HEK293 (cell line): ENCODE data around the gene ST6GAL1.

ENCODE experiments used
- CTCF ChIA-PET: fragments of 350-600 bp; formaldehyde crosslinking; extraction: SDS; loops from one replicate; lab custom pipeline; 2021; ENCODE audit warnings: antibody characterized with exemption; lab: Yijun Ruan, JAX
- POLR2A ChIA-PET: fragments of 300-600 bp; formaldehyde crosslinking; extraction: SDS; loops from one replicate; lab custom pipeline; 2020; ENCODE audit warnings: antibody characterized with exemption, inconsistent platforms; lab: Yijun Ruan, JAX
- H3K27ac ChIP-seq: fragments of 200-500 bp; sonication (Bioruptor generic); 2 replicates; pipeline ENCODE4 v1.5.1; 2014; ENCODE audit warnings: low read depth, low read length, control low read depth, inconsistent platforms; ENCODE audit errors: extremely low read depth
- H3K36me3 ChIP-seq, 2 experiments: fragments of 200-500 bp in 1 of 2; sonication (Bioruptor generic) in 1 of 2; 1 replicate in 1 of 2; 2 replicates in 1 of 2; pipeline ENCODE4 v1.5.1; 2014 to 2017; ENCODE audit warnings: inconsistent platforms in 2 of 2, low read length in 2 of 2; ENCODE audit not compliant: control insufficient read depth in 2 of 2, insufficient read depth in 1 of 2
- H3K4me1 ChIP-seq: fragments of 200-500 bp; sonication (Bioruptor generic); 2 replicates; pipeline ENCODE4 v1.5.1; 2014; ENCODE audit warnings: mild to moderate bottlenecking, low read length, inconsistent platforms; ENCODE audit not compliant: control insufficient read depth, insufficient read depth
- H3K4me3 ChIP-seq: 2 replicates; pipeline ENCODE4 v1.5.1; 2011; ENCODE audit warnings: low read depth, mild to moderate bottlenecking, control low read depth, low read length, moderate library complexity
- H3K9me3 ChIP-seq: fragments of 200-500 bp; sonication (Bioruptor generic); 2 replicates; pipeline ENCODE4 v1.5.1; 2014; ENCODE audit warnings: low read depth, low read length, inconsistent platforms; ENCODE audit not compliant: control insufficient read depth, insufficient read depth
- HOXA7 ChIP-seq: sonication (generic); formaldehyde crosslinking; IDR thresholded peaks from 2 replicates; pipeline ENCODE4 v1.8.1; 2022; ENCODE audit warnings: missing genetic modification reagents, borderline replicate concordance
- KLF1 ChIP-seq: fragments of 450-650 bp; formaldehyde crosslinking; IDR thresholded peaks from 2 replicates; pipeline ENCODE4 v1.5.1; 2016; ENCODE audit warnings: missing biosample characterization, missing genetic modification characterization
- KLF10 ChIP-seq: fragments of 450-650 bp; IDR thresholded peaks from 2 replicates; pipeline ENCODE4 v1.5.1; 2018; ENCODE audit warnings: missing biosample characterization, mild to moderate bottlenecking, missing genetic modification characterization
- KLF8 ChIP-seq: fragments of 450-650 bp; formaldehyde crosslinking; IDR thresholded peaks from 2 replicates; pipeline ENCODE4 v1.5.1; 2016; ENCODE audit warnings: missing biosample characterization, missing genetic modification characterization
- YY1 ChIP-seq: fragments of 450-650 bp; formaldehyde crosslinking; IDR thresholded peaks from 2 replicates; pipeline ENCODE4 v1.5.1; 2018; ENCODE audit warnings: missing biosample characterization, missing genetic modification characterization
- ZBTB48 ChIP-seq: fragments of 450-650 bp; formaldehyde crosslinking; IDR thresholded peaks from 2 replicates; pipeline ENCODE4 v1.5.1; 2016; ENCODE audit warnings: missing biosample characterization, missing genetic modification characterization
- ZNF10 ChIP-seq: fragments of 450-650 bp; formaldehyde crosslinking; IDR thresholded peaks from 2 replicates; pipeline ENCODE4 v1.5.1; 2017; ENCODE audit warnings: missing biosample characterization, missing genetic modification characterization
- ZNF114 ChIP-seq: fragments of 450-650 bp; formaldehyde crosslinking; IDR thresholded peaks from 2 replicates; pipeline ENCODE4 v1.5.0; 2017; ENCODE audit warnings: missing biosample characterization, missing genetic modification characterization
- ZNF174 ChIP-seq: fragments of 450-650 bp; formaldehyde crosslinking; IDR thresholded peaks from 2 replicates; pipeline ENCODE4 v1.5.0; 2017; ENCODE audit warnings: missing biosample characterization, mild to moderate bottlenecking, missing genetic modification characterization
- ZNF416 ChIP-seq: fragments of 450-650 bp; formaldehyde crosslinking; IDR thresholded peaks from 2 replicates; pipeline ENCODE4 v1.5.1; 2016; ENCODE audit warnings: missing biosample characterization, missing genetic modification characterization
- ZNF558 ChIP-seq: fragments of 450-650 bp; formaldehyde crosslinking; IDR thresholded peaks from 2 replicates; pipeline ENCODE4 v1.5.1; 2016; ENCODE audit warnings: missing biosample characterization, missing genetic modification characterization
- ZNF596 ChIP-seq: fragments of 450-650 bp; IDR thresholded peaks from 2 replicates; pipeline ENCODE4 v1.5.0; 2018; ENCODE audit warnings: missing biosample characterization, mild to moderate bottlenecking, missing genetic modification characterization, moderate library complexity
- ZNF626 ChIP-seq: fragments of 450-650 bp; sonication (Bioruptor Pico); formaldehyde crosslinking; IDR thresholded peaks from 2 replicates; pipeline ENCODE4 v1.5.1; 2018; ENCODE audit warnings: missing biosample characterization, missing genetic modification characterization, inconsistent platforms
- ZNF768 ChIP-seq: fragments of 450-650 bp; formaldehyde crosslinking; IDR thresholded peaks from 2 replicates; pipeline ENCODE4 v1.5.1; 2018; ENCODE audit warnings: missing biosample characterization, mild to moderate bottlenecking, missing genetic modification characterization
- ZNF776 ChIP-seq: fragments of 450-650 bp; formaldehyde crosslinking; IDR thresholded peaks from 2 replicates; pipeline ENCODE4 v1.5.0; 2017; ENCODE audit warnings: missing biosample characterization, missing genetic modification characterization, borderline replicate concordance
- ZSCAN30 ChIP-seq: fragments of 450-650 bp; IDR thresholded peaks from 2 replicates; pipeline ENCODE4 v1.5.1; 2018; ENCODE audit warnings: missing biosample characterization, mild to moderate bottlenecking, missing genetic modification characterization, moderate library complexity
- TF ChIP-seq, protein P1 (sequence below): fragments of 450-650 bp; formaldehyde crosslinking; IDR thresholded peaks from 2 replicates; pipeline ENCODE4 v1.5.1; 2016; ENCODE audit warnings: missing biosample characterization, missing genetic modification characterization, borderline replicate concordance
- TF ChIP-seq, protein P2 (sequence below): IDR thresholded peaks from 2 replicates; pipeline ENCODE4 v1.6.1; 2011; ENCODE audit warnings: mild to moderate bottlenecking, low read depth, low read length, borderline replicate concordance
- TF ChIP-seq, protein P3 (sequence below): fragments of 450-650 bp; formaldehyde crosslinking; IDR thresholded peaks from 2 replicates; pipeline ENCODE4 v1.5.1; 2016; ENCODE audit warnings: missing biosample characterization, missing genetic modification characterization
- TF ChIP-seq, protein P4 (sequence below): fragments of 450-650 bp; formaldehyde crosslinking; IDR thresholded peaks from 2 replicates; pipeline ENCODE4 v1.5.1; 2016; ENCODE audit warnings: missing biosample characterization, missing genetic modification characterization
- TF ChIP-seq, protein P5 (sequence below): fragments of 450-650 bp; formaldehyde crosslinking; conservative IDR thresholded peaks from 2 replicates; pipeline ENCODE4 v1.5.1; 2016; ENCODE audit warnings: low read depth, missing biosample characterization, missing genetic modification characterization
- TF ChIP-seq, protein P6 (sequence below): fragments of 450-650 bp; formaldehyde crosslinking; IDR thresholded peaks from 2 replicates; pipeline ENCODE4 v1.5.1; 2016; ENCODE audit warnings: missing biosample characterization, missing genetic modification characterization

The ST6GAL1 gene

DNA sequence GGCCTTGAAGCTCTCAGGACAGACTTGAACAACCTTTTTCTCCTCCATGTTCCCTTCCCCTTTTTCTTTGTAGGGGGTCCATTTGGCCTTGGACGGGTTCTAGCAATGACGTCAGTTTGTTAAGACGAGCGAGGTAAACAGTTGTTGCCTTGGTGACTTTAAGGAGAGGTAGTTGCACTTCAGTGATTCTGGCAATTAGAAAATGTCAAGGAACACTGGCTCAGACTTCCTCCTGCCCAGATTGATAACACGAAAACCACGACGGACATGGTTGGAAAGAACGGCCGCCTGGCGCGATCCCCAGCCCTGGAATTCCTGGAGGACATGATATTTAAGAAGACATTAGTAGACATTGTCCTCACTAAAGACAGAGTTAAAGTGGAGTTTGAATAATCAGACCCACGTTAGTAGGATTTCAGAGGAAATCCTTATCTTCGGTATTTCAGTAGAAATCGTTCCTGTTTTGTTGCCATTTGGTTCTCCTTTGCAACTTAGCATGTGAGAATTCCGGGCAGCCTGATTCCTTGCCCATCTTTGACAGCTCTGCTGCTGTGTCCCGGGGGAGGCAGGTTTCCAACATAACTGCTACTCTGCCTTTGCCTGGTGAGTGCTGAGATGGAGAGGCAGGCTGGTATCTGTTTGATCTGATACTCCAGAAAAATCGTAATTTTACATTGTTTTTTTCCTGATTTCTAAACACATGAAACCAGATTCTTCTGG, 87.3 kb downstream of the ST6GAL1 start (continued):
- TF ChIP-seq, protein P1, sequence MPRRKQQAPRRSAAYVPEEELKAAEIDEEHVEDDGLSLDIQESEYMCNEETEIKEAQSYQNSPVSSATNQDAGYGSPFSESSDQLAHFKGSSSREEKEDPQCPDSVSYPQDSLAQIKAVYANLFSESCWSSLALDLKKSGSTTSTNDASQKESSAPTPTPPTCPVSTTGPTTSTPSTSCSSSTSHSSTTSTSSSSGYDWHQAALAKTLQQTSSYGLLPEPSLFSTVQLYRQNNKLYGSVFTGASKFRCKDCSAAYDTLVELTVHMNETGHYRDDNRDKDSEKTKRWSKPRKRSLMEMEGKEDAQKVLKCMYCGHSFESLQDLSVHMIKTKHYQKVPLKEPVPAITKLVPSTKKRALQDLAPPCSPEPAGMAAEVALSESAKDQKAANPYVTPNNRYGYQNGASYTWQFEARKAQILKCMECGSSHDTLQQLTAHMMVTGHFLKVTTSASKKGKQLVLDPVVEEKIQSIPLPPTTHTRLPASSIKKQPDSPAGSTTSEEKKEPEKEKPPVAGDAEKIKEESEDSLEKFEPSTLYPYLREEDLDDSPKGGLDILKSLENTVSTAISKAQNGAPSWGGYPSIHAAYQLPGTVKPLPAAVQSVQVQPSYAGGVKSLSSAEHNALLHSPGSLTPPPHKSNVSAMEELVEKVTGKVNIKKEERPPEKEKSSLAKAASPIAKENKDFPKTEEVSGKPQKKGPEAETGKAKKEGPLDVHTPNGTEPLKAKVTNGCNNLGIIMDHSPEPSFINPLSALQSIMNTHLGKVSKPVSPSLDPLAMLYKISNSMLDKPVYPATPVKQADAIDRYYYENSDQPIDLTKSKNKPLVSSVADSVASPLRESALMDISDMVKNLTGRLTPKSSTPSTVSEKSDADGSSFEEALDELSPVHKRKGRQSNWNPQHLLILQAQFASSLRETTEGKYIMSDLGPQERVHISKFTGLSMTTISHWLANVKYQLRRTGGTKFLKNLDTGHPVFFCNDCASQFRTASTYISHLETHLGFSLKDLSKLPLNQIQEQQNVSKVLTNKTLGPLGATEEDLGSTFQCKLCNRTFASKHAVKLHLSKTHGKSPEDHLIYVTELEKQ (tag by site-specific recombination), result no peak
- TF ChIP-seq KLF1 (tag by site-specific recombination) (no peak), ZNF776 (tag by site-specific recombination) (no peak), ZNF596 (no peak), KLF10 (tag by site-specific recombination) (no peak), ZNF768 (tag by site-specific recombination) (no peak), ZSCAN30 (tag by site-specific recombination) (no peak), KLF8 (tag by site-specific recombination) (no peak), ZNF114 (no peak)
- TF ChIP-seq, protein P2, sequence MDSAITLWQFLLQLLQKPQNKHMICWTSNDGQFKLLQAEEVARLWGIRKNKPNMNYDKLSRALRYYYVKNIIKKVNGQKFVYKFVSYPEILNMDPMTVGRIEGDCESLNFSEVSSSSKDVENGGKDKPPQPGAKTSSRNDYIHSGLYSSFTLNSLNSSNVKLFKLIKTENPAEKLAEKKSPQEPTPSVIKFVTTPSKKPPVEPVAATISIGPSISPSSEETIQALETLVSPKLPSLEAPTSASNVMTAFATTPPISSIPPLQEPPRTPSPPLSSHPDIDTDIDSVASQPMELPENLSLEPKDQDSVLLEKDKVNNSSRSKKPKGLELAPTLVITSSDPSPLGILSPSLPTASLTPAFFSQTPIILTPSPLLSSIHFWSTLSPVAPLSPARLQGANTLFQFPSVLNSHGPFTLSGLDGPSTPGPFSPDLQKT, result no peak
- TF ChIP-seq, protein P3, sequence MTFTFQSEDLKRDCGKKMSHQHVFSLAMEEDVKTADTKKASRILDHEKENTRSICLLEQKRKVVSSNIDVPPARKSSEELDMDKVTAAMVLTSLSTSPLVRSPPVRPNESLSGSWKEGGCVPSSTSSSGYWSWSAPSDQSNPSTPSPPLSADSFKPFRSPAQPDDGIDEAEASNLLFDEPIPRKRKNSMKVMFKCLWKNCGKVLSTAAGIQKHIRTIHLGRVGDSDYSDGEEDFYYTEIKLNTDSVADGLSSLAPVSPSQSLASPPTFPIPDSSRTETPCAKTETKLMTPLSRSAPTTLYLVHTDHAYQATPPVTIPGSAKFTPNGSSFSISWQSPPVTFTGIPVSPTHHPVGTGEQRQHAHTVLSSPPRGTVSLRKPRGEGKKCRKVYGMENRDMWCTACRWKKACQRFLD, result no peak

DNA sequence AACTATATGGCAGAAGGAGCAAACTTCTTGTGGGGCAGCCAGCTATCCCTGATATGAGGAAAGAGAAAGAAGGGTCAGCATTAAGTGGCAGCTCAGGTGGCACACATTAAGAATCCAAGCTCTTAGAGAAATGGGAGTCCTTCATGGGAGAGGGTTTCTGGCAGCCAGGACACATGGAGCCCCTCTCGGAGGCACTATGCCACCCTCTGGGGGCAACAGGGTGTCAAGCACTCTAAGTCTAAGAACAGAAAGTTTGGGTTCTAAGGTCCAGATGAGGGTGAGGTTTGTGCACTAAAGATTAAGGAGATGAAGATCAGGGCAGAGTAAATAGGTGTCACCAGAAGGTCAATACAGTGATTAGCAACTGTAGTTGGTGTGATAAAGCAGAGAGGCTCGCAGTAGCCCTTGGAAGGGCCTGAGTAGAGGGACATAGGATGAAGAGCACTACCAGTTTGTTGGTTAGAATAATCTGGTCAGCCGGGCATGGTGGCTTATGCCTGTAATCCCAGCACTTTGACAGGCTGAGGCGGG, 89.3 kb downstream of the ST6GAL1 start:
- H3K27ac ChIP-seq, result no peak overlapping the region
- no peaks in the 10 kb centered on the region for H3K4me1 ChIP-seq
- no peaks in the 10 kb centered on the region for H3K36me3 ChIP-seq
- H3K4me3 ChIP-seq, result no peak overlapping the region
- H3K9me3 ChIP-seq, result no peaks in the 10 kb centered on the region
- ChIA-PET CTCF (interaction anchor here (0.7 kb wide), 1 partner anchor 206 kb away, joined by 3 read pairs; no protein-coding TSS in a partner anchor), POLR2A (no interaction called here)
- TF ChIP-seq ZNF174 (no peak), ZBTB48 (tag by site-specific recombination) (no peak), HOXA7 (CRISPR knock-in tag) (no peak), ZNF416 (tag by site-specific recombination) (no peak), ZNF626 (tag by site-specific recombination) (no peak), ZNF558 (tag by site-specific recombination) (no peak), YY1 (tag by site-specific recombination) (no peak), ZNF10 (tag by site-specific recombination) (no peak)
- TF ChIP-seq, protein P4, sequence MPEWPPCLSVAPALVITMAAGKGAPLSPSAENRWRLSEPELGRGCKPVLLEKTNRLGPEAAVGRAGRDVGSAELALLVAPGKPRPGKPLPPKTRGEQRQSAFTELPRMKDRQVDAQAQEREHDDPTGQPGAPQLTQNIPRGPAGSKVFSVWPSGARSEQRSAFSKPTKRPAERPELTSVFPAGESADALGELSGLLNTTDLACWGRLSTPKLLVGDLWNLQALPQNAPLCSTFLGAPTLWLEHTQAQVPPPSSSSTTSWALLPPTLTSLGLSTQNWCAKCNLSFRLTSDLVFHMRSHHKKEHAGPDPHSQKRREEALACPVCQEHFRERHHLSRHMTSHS (tag by site-specific recombination), result no peak
- TF ChIP-seq, protein P5, sequence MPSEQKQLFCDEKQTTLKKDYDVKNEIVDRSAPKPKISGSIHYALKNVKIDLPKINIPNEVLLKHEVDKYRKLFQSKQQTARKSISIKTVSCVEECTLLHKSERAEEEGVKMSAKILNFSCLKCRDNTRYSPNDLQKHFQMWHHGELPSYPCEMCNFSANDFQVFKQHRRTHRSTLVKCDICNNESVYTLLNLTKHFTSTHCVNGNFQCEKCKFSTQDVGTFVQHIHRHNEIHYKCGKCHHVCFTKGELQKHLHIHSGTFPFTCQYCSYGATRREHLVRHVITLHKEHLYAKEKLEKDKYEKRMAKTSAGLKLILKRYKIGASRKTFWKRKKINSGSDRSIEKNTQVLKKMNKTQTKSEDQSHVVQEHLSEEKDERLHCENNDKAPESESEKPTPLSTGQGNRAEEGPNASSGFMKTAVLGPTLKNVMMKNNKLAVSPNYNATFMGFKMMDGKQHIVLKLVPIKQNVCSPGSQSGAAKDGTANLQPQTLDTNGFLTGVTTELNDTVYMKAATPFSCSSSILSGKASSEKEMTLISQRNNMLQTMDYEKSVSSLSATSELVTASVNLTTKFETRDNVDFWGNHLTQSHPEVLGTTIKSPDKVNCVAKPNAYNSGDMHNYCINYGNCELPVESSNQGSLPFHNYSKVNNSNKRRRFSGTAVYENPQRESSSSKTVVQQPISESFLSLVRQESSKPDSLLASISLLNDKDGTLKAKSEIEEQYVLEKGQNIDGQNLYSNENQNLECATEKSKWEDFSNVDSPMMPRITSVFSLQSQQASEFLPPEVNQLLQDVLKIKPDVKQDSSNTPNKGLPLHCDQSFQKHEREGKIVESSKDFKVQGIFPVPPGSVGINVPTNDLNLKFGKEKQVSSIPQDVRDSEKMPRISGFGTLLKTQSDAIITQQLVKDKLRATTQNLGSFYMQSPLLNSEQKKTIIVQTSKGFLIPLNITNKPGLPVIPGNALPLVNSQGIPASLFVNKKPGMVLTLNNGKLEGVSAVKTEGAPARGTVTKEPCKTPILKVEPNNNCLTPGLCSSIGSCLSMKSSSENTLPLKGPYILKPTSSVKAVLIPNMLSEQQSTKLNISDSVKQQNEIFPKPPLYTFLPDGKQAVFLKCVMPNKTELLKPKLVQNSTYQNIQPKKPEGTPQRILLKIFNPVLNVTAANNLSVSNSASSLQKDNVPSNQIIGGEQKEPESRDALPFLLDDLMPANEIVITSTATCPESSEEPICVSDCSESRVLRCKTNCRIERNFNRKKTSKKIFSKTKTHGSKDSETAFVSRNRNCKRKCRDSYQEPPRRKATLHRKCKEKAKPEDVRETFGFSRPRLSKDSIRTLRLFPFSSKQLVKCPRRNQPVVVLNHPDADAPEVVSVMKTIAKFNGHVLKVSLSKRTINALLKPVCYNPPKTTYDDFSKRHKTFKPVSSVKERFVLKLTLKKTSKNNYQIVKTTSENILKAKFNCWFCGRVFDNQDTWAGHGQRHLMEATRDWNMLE, result no peak
- TF ChIP-seq, protein P6, sequence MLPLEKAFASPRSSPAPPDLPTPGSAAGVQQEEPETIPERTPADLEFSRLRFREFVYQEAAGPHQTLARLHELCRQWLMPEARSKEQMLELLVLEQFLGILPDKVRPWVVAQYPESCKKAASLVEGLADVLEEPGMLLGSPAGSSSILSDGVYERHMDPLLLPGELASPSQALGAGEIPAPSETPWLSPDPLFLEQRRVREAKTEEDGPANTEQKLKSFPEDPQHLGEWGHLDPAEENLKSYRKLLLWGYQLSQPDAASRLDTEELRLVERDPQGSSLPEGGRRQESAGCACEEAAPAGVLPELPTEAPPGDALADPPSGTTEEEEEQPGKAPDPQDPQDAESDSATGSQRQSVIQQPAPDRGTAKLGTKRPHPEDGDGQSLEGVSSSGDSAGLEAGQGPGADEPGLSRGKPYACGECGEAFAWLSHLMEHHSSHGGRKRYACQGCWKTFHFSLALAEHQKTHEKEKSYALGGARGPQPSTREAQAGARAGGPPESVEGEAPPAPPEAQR (tag by site-specific recombination), result no peak
